ENCODE results near the gene SIPA1L3.
"Not testable (repeated sequence)": the region's sequence is repeated elsewhere in the genome, so short reads cannot be mapped to it uniquely, and the experiment has no call there.

The SIPA1L3 gene

DNA sequence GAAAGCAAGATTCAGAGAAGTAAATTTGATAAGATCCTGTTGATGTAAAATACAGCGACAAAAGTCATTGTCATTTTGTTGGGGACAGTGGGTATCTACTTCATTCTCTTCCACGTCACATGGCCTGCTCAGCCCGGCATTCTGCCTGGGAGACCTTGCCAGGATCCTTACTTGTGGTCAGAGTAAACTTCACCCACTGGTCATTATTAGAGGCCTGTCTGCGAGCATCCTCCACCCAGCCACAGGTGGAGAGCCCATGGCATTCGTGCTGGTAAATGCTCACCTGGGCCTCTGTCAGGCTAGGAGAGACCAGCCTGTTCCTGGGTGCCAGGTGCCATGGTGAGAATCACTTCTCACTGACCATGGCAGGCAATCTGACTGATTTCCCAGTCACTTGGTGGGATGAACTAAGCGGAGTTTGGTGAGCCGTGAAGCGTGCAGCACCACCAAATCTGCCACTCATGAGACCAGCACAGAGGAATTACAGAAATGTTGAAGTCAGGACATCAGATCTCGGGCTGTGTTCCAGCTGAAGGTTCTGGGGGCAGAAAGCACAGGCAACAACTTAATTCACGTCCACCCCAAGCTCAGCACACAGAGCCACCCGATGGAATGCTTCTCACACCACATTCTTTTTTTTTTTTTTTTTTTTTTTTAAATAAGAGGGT lies 107.0 kb downstream of the SIPA1L3 start:
- in situ Hi-C loops (cut with HindIII; ENCODE audit: low sequenced_read_pairs): no loop called here

DNA sequence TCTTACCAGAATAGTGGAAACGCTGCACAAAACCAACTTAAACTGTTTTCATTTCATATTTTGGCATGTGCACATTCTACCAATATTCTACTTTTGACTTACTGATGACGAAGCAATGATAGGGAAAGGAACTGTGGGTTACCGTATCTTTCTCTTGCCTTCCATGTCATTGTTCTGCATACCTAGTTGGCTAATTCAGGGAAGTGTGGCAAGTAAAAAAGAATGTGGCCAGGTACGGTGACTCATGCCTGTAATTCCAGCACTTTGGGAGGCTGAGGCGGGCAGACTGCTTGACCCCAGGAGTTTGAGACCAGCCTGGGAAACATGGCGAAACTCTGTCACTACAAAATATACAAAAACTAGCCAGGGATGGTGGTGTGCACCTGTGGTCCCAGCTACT lies 108.2 kb downstream of the SIPA1L3 start:
- in situ Hi-C loops (cut with HindIII; ENCODE audit: low sequenced_read_pairs): no loop called here

DNA sequence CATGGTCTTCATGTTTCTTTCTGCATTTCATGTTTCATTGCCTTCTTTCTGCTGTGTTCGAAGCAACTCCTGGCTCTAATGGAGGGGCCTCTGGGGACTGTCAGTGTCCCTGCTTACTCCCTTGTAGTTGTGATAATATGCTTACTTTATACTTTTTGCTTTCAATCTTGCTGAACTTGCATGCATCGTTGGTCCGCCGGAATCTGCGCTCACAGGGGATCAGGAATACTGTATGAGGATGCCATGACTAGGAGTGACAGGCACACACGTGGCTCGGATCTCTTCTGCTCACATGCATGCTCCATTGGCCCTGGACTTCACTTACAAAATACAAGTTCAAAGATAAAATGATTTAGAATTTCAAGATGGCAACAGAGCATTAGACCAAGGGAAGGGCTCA lies 108.8 kb downstream of the SIPA1L3 start:
- in situ Hi-C loops (cut with HindIII; ENCODE audit: low sequenced_read_pairs): no loop called here

DNA sequence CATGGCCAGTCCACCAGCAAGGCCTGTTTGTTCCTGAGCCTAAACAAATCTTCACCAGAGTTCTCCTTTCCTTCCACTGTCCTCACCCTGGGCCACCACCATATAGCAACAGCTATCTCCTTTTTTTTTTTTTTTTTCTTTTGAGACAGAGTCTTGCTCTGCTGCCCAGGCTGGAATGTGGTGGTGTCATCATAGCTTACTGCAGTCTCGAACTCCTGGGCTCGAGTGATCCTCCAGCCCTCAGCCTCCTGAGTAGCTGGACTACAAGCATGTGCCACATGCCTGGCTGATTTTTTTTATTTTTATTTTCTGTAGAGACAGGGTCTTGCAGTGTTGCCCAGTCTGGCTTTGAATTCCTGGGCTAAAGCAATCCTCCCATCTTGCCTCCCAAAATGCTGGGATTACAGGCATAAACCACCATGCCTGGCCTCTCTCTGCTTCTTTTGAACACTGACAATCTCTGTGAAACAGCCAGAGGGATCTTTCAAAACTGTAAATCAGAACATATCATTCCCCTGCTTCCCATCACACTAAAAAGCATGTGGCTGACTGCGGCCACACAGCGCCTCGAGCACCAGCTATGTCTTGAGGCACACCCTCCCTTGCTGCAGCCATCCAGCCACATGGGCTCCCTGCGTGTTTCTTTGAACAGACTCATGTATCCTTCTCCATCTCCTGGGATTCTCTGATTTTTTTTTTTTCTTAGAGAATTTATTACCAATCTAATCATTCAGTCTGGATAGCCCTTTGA lies 110.6 kb downstream of the SIPA1L3 start:
- in situ Hi-C loops (cut with HindIII; ENCODE audit: low sequenced_read_pairs): no loop called here

GRCh38 chr19:38018694-38019395 lies 111.8 kb downstream of the SIPA1L3 start:
- in situ Hi-C loops (cut with HindIII; ENCODE audit: low sequenced_read_pairs): no loop called here

DNA sequence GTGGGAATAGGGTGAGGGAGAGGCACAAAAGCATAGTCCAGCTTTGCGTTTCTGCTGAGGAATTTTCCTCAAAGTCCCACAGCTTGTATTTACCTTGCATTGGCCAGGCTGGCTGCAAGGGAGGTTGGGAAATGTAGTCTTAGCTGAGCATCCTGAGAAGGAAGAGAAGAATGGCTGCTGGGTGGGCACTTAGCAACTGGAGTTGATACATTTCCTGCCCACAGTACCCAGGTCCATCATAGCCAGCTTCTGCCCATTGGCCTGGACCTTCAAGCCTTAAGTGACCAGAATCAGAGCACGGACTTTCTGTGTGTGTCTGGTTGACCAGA lies 112.4 kb downstream of the SIPA1L3 start:
- in situ Hi-C loops (cut with HindIII; ENCODE audit: low sequenced_read_pairs): no loop called here

GRCh38 chr19:38020311-38020710 lies 113.3 kb downstream of the SIPA1L3 start:
- in situ Hi-C loops (cut with HindIII; ENCODE audit: low sequenced_read_pairs): no loop called here

DNA sequence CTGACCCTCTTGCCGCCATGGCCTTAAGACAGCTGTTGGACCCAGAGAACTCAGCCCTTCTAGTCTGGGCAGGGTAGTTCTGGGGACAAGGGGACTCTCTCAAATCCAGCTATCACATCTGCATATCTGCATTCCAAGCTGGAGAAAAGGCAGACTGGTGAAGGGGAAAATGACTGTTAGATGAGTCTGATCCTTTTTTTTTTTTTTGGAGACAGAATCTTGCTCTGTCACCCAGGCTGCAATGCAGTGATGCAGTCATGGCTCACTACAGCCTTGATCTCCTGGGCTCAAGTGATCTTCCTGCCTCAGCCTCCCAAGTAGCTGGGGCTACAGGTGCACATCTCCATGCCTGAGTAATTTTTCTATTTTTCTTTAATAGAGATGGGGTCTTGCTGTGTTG lies 114.3 kb downstream of the SIPA1L3 start:
- in situ Hi-C loops (cut with HindIII; ENCODE audit: low sequenced_read_pairs): no loop called here

GRCh38 chr19:38022791-38023670 lies 116.0 kb downstream of the SIPA1L3 start:
- in situ Hi-C loops (cut with HindIII; ENCODE audit: low sequenced_read_pairs): no loop called here

- in situ Hi-C loops (cut with HindIII; ENCODE audit: low sequenced_read_pairs): no loop called here
Measured at GRCh38 chr19:38023671-38024541, 116.9 kb downstream of the SIPA1L3 start.

- in situ Hi-C loops (cut with HindIII; ENCODE audit: low sequenced_read_pairs): no loop called here
Measured at GRCh38 chr19:38024992-38025908, 118.2 kb downstream of the SIPA1L3 start.

DNA sequence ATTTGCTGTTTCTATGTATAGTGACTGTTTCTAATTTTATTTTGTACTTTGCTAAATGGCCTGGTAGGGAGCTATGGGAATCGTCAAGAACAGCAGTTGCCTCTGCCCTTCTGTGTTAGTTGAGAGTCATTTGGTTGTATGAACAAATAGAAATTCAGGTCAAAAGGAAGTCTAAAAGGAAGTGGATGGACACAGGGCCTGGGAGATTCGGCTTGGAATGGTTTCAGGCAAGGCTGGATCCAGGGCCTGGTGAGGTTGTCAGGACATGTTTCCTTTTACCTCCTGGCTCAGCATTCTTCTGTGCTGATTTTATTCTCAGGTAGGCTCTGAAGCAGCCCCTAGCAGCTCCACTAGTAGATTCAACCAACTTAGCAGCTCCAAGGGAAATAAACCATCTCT lies 118.9 kb downstream of the SIPA1L3 start:
- in situ Hi-C loops (cut with HindIII; ENCODE audit: low sequenced_read_pairs): no loop called here

GRCh38 chr19:38028913-38029510 lies 122.0 kb downstream of the SIPA1L3 start:
- in situ Hi-C loops (cut with HindIII; ENCODE audit: low sequenced_read_pairs): no loop called here

DNA sequence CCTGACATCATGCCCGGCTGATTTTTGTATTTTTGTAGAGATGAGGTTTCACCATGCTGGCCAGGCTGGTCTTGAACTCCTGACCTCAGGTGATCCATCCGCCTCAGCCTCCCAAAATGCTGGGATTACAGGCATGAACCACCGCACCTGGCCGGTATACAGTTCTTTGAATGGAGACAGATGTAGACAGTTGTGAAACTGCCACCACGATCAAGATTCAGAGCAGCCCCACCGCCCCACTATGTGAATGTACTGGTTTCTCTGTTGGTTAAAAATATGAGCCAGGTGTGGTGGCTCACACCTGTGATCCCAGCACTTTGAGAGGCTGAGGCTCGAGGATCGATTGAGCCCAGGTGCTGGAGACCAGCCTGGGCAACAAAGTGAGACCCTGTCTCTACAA lies 123.0 kb downstream of the SIPA1L3 start:
- in situ Hi-C loops (cut with HindIII; ENCODE audit: low sequenced_read_pairs): not testable (repeated sequence)

DNA sequence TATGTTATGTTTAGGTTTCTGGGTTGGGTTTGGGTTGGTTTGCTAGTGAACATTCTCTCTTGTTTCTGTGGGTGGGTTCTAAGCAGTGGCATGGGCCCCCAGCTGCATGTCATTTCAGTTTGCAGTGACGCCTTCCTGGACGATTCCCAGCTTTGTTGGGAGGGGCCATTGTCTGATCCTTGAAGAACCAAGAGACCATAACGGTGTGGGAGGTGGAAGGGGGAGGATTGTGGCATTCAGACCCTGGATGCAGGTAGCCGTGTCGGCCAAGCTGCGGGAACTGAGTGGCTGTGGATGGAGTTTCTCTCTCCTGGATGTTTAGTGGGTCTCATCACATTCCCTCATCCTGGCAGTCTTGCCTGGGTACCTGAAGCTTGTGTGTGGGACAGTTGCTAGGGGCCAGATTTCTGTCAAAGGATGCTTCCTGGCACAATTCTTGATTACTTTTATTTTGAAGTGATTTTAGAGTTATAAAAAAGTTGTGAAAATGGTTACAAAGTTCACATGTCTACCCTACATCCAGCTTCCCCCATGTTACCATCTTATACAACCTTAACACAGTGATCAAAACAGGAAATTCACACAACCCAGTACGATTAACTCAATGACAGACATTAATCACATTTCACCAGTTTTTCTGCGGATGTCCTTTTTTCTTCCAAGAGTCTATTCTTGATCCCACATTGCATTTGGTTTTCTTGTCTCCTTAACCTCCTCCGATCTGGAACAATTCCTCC lies 123.8 kb downstream of the SIPA1L3 start:
- in situ Hi-C loops (cut with HindIII; ENCODE audit: low sequenced_read_pairs): no loop called here

GRCh38 chr19:38031423-38031770 lies 124.4 kb downstream of the SIPA1L3 start:
- in situ Hi-C loops (cut with HindIII; ENCODE audit: low sequenced_read_pairs): no loop called here

DNA sequence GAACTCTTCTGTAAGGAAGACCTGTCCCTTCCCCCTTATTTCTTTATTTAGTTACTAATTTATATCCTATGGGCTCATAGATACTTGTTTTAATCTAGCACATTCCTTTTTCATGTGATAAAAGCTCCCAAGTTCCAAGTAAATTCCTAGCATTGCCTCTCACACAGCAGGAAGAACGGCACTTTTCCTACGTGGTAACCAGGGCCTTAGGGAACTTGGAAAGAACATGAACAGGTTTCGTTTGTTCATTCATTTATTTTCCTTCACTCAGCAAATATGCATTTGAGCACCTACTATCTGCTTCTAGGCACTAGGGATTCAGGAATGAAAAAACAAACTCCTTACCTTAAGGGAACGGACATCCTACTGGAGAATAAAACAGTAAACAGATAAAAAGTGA lies 125.1 kb downstream of the SIPA1L3 start:
- in situ Hi-C loops (cut with HindIII; ENCODE audit: low sequenced_read_pairs): no loop called here

GRCh38 chr19:38032951-38033350 lies 125.9 kb downstream of the SIPA1L3 start:
- in situ Hi-C loops (cut with HindIII; ENCODE audit: low sequenced_read_pairs): no loop called here

Measured in DLD1 (cell line).